Panc1 (cell line): ENCODE data around the gene MRPL18. TPM values are rescaled to one million over a fixed set of nuclear protein-coding genes. Genes with fewer than 3 reads are reported as not detected.

Source experiments
- ATAC-seq: fragments of 200-7000 bp; cut with Tn5 transposase; 2 replicates; pipeline ENCODE4 v1.9.1; 2020; ENCODE audit warnings: mild to moderate bottlenecking, moderate library complexity
- BruUV-seq: library from RNA; stranded (reverse); fragments of 400-500 nt; replicated peaks from 2 replicates; lab custom pipeline; 2021; lab: Mats Ljungman, UMichigan
- CTCF ChIA-PET: fragments of 300-600 bp; sonication (Branson Sonifier 250); formaldehyde crosslinking; loops from one replicate; lab custom pipeline; 2022; ENCODE audit warnings: antibody characterized with exemption; lab: Charles Lee
- POLR2A ChIA-PET: fragments of 300-600 bp; sonication (Branson Sonifier 250); formaldehyde crosslinking; loops from one replicate; lab custom pipeline; 2022; ENCODE audit warnings: antibody characterized with exemption; lab: Charles Lee
- DNase-seq: peaks from one replicate; pipeline ENCODE4 v3.0.0-alpha.2; 2010; ENCODE audit warnings: low read depth, low spot score
- H3K27ac ChIP-seq: 2 replicates; pipeline ENCODE4 v1.5.1; 2011; ENCODE audit warnings: mild to moderate bottlenecking, low read length, inconsistent platforms
- H3K27me3 ChIP-seq: fragments of 200-500 bp; sonication (Bioruptor generic); 2 replicates; pipeline ENCODE4 v1.6.0; 2014; ENCODE audit warnings: low read length, inconsistent platforms; ENCODE audit not compliant: control insufficient read depth, insufficient read depth
- H3K36me3 ChIP-seq: fragments of 200-500 bp; sonication (Bioruptor generic); 2 replicates; pipeline ENCODE4 v1.5.1; 2014; ENCODE audit warnings: inconsistent platforms, mild to moderate bottlenecking, low read length, moderate library complexity; ENCODE audit not compliant: control insufficient read depth, insufficient read depth
- H3K4me1 ChIP-seq: 2 replicates; pipeline ENCODE4 v1.5.1; 2011; ENCODE audit warnings: inconsistent platforms, mild to moderate bottlenecking, low read length, moderate library complexity; ENCODE audit not compliant: control insufficient read depth, insufficient read depth
- H3K4me3 ChIP-seq, 2 experiments: 2 replicates each; pipeline ENCODE4 v1.5.1; 2011 to 2012; ENCODE audit warnings: low read depth in 2 of 2, low read length in 2 of 2, mild to moderate bottlenecking in 2 of 2, inconsistent platforms in 1 of 2, moderate library complexity in 1 of 2
- H3K9me3 ChIP-seq: fragments of 200-500 bp; sonication (Bioruptor generic); 2 replicates; pipeline ENCODE4 v1.5.1; 2014; ENCODE audit warnings: low read depth, mild to moderate bottlenecking, inconsistent platforms, low read length, moderate library complexity; ENCODE audit not compliant: control insufficient read depth, insufficient read depth
- CTCF ChIP-seq: fragments of 450-650 bp; IDR thresholded peaks from 2 replicates; pipeline ENCODE4 v1.5.1; 2017; ENCODE audit warnings: mild to moderate bottlenecking
- POLR2AphosphoS5 ChIP-seq: IDR thresholded peaks from 2 replicates; pipeline ENCODE4 v1.6.1; 2012; ENCODE audit warnings: mild to moderate bottlenecking, low read depth, low read length, moderate library complexity
- REST ChIP-seq, 2 experiments: IDR thresholded peaks; 2 replicates each; pipeline ENCODE4 v1.6.1; 2011 to 2012; ENCODE audit warnings: low read depth in 2 of 2, control low read depth in 1 of 2, low read length in 1 of 2, mild to moderate bottlenecking in 1 of 2, moderate library complexity in 1 of 2; ENCODE audit not compliant: insufficient read depth in 1 of 2
- SIN3A ChIP-seq: IDR thresholded peaks from 2 replicates; pipeline ENCODE4 v1.6.1; 2012; ENCODE audit warnings: low read depth, mild to moderate bottlenecking, low read length, moderate library complexity, borderline replicate concordance; ENCODE audit not compliant: insufficient read depth
- TCF7L2 ChIP-seq: IDR thresholded peaks from 2 replicates; pipeline ENCODE4 v1.6.1; 2011; ENCODE audit warnings: mild to moderate bottlenecking, low read depth, low read length, inconsistent platforms
- in situ Hi-C: cut with HindIII; loops from 2 replicates; pipeline ENCODE4 v1.10.0; 2016; ENCODE audit warnings: low sequenced_read_pairs, low pct_unique_long_range_greater_than_20kb
- intact Hi-C: fragments of 100-400 bp; cut with micrococcal nuclease; formaldehyde crosslinking; loops from one replicate; pipeline ENCODE4 v1.10.0; 2022; ENCODE audit not compliant: unreplicated experiment
- total RNA-seq: library from RNA; stranded (reverse); gene quantifications from one replicate; pipeline ENCODE4 v1.2.1, GENCODE V29; 2021; ENCODE audit not compliant: unreplicated experiment

Gene MRPL18
- total RNA-seq, 1 experiment from 2014 or later, result 98.4 TPM

GRCh38 chr6:159778542-159779103, 11.6 kb upstream of the MRPL18 start:
- Histone ChIP-seq H3K27me3 (no peaks in the 10 kb centered on the region), H3K4me3 (no peak overlapping the region), H3K4me1 (no peaks in the 10 kb centered on the region; the same call in 1 of the 2 replicates), H3K36me3 (peaks cover 49% of the 10 kb centered on the region), H3K27ac (no peak overlapping the region), H3K9me3 (no peaks in the 10 kb centered on the region)
- BruUV-seq, result TSS peak; percentile 74
- in situ Hi-C loops, result no loop called here
- ChIA-PET CTCF (no interaction called here), POLR2A (interaction anchor here (0.7 kb wide), 1 partner anchor 14 kb away, joined by 7 read pairs; no protein-coding TSS in a partner anchor)
- no peak for TF ChIP-seq SIN3A
- TF ChIP-seq CTCF, result no peak
- TF ChIP-seq POLR2AphosphoS5, result no peak
- TF ChIP-seq REST (IDR thresholded peaks at IDR 0.05; ENCODE audit: insufficient read depth in 1 of 2, low read depth in 2 of 2, low read length in 1 of 2), result no peak
- no peak for TF ChIP-seq TCF7L2
- ATAC-seq (no peak), DNase-seq (no peak)
- intact Hi-C loops, result no loop called here

GRCh38 chr6:159788276-159788675, 2.0 kb upstream of the MRPL18 start:
- POLR2A ChIA-PET, result interaction anchor here (0.6 kb wide), 1 partner anchor 18 kb away, joined by 3 read pairs; no protein-coding TSS in a partner anchor
- H3K4me1 ChIP-seq, result peaks cover 28% of the 10 kb centered on the region; the same call in 1 of the 2 replicates
- in situ Hi-C loops (no loop called here), intact Hi-C loops (loop anchor here (5.0 kb wide), 1 partner anchor 96 kb away; the partner anchor contains the start of gene SOD2)
- no peaks in the 10 kb centered on the region for H3K27me3 ChIP-seq
- H3K36me3 ChIP-seq, result peaks cover 55% of the 10 kb centered on the region
- H3K9me3 ChIP-seq, result no peaks in the 10 kb centered on the region
- CTCF ChIA-PET, result no interaction called here
- TF ChIP-seq SIN3A, result no peak
- no peak for TF ChIP-seq CTCF
- TF ChIP-seq TCF7L2, result no peak
- no peak for TF ChIP-seq REST (IDR thresholded peaks at IDR 0.05; ENCODE audit: insufficient read depth in 1 of 2, low read depth in 2 of 2, low read length in 1 of 2)
- no peak for TF ChIP-seq POLR2AphosphoS5
- ATAC-seq, result no peak
- peak overlapping the region; percentile 87 for H3K27ac ChIP-seq
- no TSS peak for BruUV-seq
- no peak for DNase-seq
- peak overlapping the region; percentile 98 to 99 for H3K4me3 ChIP-seq
